ENCODE measurements around the gene ATP2A1.
"Not testable (repeated sequence)": the region's sequence is repeated elsewhere in the genome, so short reads cannot be mapped to it uniquely, and the experiment has no call there.

Gene ATP2A1

DNA sequence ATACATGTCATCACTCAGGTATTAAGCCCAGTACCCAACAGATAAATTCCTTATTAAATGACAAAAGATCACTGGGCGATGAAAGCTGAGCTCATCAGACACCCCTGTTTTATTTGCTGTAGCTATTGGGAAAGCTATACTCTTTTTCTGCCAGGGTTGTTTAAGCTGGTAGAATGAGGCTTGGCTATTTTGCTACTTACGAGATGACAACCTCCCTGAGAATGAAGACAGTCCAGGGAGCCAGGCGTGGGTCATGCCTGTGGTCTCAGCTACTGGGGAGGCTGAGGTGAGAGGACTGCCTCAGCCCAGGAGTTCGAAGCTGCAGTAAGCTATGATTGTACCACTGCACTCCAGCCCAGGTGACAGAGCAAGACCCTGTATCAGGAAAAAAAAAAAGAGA is 19.0 kb upstream of the ATP2A1 start:
- no peak for DNase-seq (ENCODE audit: low read depth in 2 of 2)

DNA sequence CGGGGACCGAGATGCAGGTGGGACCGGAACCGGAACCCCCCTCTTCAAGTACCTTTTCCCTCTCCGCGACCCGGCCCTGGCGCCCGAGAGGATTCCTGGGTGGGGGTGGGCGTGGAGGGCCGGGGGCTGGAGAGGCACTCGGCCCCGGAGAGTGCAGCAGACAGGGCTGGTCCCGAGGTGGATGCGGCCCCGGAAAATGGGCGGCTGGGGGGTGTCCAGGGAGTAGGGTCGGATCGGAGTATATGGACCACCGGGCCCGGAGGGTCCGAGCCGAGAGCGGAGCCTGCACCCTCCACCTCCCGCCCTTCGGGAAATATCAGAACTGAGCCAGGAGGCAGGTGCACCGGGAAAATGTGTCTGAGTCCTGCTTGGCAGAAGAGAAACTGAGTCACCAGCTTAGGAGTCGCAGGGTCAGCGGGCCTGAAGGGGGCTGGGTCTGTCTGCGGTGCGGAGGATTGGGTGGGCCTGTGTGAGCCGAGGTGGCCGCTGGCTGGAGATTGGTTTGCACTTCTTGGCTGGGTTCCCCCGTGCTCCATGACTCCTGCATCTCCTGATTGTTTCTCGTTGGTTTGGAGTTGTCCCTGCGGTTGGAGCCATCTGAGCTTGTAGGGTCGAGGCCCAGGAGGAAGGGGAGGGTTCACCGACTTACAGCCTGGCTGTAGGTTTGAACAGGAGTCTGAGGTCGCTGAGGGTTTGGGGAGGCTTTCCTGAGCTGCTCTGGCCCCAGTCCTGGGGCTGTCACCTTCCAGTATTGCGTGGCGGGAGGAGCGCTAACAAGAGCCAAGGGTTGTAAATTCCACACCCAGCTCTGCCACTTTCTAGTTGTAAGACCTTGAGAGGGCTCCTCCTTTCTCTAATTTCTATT is 14.1 kb upstream of the ATP2A1 start:
- DNase-seq (ENCODE audit: low read depth in 2 of 2) = no peak

DNA sequence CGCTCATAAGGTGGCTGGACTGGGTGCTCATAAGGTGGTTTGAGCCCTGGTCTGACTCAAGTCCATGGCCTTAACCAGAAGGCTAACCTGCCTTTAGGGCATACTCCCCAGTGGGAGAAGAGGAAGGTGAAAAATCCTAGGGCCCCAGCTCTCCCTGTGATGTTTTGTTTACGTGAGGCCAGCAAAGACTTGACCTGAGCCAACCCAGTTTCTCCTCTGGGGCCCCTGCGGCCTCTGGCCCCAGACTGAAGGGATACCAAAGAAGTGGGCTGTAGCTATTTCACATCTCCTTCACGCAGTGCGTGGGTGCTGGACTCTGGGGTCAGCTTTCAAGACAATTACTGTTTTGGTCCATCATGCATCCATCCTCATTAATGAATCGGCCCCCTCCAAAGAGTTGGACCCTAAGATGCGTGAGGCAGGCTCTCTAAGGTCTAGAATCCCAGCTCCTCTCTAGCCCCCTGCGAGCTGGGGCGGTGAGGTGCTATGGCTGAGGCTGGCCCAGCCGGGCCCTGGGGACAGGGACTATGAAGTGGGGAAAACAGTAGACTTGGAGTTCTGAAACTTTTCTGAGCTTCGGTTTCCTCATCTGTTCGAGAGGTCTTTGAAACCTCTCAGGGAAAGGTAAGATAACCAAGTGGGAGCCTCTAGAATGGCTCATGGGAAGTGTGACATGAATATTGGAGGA is 13.1 kb upstream of the ATP2A1 start:
- no peak for DNase-seq (ENCODE audit: low read depth in 2 of 2)

DNA sequence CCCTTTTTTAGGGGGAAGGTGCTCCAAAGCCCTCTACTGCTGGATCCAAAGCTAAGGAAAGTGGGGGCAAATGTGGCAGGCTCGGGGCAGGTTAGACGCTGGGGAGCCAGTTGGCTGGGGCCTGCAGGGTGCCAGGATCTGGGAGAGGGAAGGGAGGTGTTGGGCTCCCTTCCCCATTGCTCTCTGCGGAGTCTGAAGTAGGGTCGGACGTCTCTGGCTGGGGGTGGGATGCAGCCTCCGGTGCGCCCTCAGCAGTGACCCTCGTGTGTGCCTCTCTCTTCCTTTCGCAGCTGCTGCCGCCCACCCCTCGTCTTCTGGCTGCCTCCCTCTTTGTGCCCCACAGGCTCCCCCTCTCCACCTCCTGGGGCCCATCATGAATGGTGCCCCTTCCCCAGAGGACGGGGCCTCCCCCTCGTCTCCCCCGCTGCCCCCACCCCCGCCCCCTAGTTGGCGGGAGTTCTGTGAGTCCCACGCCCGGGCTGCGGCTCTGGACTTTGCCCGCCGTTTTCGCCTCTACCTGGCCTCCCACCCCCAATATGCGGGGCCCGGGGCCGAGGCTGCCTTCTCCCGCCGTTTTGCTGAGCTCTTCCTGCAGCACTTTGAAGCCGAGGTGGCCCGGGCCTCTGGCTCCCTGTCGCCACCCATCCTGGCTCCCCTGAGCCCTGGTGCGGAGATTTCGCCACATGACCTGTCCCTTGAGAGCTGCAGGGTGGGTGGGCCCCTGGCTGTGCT is 12.4 kb upstream of the ATP2A1 start:
- DNase-seq (ENCODE audit: low read depth in 2 of 2) = no peak

DNA sequence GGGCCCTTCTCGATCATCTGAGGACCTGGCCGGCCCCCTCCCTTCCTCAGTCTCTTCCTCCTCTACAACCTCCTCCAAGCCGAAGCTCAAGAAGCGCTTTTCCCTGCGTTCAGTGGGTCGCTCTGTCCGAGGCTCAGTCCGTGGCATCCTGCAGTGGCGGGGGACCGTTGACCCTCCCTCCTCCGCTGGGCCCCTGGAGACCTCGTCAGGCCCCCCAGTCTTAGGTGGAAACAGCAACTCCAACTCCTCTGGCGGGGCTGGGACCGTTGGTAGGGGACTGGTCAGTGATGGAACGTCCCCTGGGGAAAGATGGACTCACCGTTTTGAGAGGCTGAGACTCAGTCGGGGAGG is 11.9 kb upstream of the ATP2A1 start:
- DNase-seq (ENCODE audit: low read depth in 2 of 2) = no peak

DNA sequence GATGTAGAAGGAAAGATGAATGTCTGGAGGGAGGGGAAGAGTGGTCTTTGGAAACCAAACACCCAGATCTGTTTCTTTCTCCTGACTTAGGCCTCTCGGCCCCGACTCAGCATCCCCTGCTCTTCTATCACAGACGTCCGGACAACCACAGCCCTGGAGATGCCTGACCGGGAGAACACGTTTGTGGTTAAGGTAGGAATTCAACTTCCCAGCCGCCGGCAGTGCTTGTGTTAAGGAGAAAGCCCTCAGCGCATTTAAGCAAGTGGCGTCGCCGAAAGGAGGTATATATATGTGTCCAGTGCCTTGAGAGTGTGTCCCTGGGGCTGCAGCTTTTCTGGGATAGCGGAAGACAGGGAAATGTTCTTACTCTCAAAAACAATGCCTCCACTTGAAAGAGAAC is 11.0 kb upstream of the ATP2A1 start:
- DNase-seq (ENCODE audit: low read depth in 2 of 2) = no peak

DNA sequence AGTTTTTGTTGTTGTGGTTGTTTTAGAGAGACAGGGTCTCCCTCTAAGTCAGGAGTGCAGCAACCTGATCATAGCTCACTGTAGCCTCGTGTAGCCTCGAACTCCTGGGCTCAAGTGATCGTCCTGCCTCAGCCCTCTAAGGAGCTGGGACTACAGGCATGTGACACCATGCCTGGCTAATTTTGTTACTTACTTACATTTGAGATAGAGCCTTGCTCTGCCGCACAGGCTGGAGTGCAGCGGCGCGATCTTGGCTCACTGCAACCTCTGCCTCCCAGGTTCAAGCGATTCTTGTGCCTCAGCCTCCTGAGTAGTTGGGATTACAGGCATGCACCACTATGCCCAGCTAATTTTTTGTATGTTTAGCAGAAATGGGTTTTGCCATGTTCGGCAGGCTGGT is 10.6 kb upstream of the ATP2A1 start:
- not testable (repeated sequence) for DNase-seq (ENCODE audit: low read depth in 2 of 2)

DNA sequence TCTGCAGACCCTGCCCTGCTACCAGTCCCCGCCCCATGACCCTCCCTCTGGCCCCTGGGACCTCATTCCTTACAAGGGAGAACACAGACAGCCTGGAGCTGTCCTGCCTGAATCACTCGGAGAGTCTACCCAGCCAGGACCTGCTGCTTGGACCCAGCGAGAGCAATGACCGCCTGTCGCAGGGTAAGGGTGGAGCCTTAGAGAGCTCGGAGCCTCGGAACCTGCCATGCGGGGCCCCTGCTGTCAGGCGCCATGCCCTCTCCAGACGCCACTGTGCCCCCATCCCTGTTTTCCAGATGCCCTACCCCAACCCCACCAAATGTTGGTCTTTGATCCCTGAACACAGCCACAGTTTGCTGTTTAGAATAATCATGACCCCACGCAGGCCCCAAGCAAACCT is 9.1 kb upstream of the ATP2A1 start:
- no peak for DNase-seq (ENCODE audit: low read depth in 2 of 2)

DNA sequence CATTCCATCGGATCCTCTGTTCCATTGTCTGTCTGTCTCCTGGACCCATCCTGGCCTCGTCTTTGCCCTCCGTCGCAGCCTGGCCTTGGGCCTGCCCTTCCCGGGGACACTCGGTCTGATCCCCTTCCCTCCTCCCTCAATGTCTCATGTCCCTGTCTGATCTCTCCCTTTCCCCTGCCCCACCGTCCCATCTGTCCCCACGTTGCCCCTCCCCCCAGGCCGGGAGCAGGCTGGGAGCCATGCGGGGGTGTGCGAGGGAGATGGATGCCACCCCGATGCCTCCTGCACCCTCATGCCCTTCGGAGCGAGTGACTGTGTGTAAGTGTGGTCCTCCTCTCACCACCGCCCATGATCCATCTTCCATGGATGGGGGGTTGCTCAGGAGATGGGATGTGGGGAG is 5.3 kb upstream of the ATP2A1 start:
- no peak for DNase-seq (ENCODE audit: low read depth in 2 of 2)

DNA sequence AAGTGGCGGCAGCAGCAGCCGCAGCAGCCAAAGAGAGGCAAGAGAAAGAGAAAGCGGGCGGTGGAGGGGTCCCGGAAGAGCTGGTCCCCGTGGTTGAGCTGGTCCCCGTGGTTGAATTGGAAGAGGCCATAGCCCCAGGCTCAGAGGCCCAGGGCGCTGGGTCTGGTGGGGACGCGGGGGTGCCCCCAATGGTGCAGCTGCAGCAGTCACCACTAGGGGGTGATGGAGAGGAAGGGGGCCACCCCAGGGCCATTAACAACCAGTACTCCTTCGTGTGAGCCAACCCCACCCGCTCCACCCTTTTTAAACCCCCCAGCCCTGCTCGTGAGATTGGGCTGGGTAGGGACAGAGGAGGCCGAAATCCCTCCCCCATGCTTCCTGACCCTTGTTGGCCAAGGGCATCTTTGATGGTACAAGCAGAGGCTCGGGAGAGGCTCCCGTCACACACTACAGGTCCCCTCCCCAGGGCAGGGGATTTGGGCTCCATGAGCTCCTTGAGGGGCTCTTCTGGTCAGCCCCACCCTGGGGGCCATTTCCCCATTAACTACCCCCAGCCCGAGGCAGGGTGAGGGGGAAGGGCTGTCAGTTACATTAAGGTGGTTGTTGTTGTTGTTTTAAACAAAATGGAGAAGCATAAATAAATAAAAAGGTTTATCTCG is 4.6 kb upstream of the ATP2A1 start:
- DNase-seq (ENCODE audit: low read depth in 2 of 2) = peak; percentile 47

DNA sequence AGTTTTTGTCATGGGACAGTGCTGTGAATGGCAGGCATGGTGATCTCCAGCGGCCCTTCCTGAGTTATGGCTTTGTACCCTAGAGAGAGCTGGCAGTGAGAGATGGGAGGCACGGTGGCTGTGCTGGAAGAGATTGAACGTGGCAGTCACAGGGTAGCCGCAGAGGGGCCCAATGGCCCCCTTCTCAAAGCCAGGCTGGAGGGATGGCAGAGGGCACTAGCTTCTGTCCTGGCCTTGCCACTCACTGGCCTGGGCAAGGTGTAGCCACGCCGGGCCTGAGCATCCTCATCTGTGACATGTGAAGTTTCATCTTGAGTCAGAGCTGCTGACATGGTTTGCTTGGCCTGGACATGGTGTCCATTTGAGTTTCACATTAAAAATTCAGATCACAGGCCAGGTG is 3.9 kb upstream of the ATP2A1 start:
- no peak for DNase-seq (ENCODE audit: low read depth in 2 of 2)

DNA sequence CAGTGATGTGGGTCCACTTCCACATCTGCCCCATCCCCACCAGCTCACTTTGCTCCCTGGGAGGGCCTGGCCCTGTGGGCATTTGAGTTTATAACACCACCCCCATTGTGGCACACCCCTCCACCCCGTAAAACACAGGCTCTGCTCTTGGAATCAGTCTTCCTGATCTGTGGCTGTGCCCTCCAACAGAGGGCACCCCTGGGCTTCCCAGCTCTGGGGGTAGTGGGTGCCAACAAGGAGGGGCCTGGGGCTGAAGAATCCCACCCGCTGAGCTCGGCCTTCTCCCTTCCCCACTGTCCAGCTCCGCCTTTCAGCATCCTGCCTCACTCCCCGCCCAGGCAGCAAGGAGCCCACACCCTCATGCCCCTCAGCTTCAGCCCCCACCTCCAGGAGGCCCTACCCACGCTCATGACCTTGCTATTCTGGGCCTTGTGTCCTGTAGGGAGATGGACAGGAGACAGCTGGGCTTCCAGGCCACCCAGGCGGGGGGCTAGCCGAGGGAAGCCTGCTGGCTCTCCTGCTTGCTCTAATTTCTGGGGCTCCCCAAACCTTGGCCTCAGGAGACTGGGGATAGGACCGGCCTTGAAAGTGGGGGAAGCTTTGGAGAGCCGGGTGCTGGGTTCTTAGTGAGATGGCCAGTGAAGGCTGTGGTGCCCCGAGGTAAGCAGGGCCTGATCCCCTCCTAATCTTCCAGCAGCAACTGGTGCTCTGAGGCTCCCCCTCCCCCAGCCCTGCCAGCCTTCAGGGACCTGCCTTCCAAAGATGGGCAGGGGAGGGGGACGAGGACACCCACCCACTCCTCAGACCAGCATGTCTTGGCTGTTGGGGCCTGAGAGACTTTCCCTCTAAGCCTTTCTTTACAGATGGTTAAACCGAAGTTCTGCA is 2.9 kb upstream of the ATP2A1 start:
- no peak for DNase-seq (ENCODE audit: low read depth in 2 of 2)

DNA sequence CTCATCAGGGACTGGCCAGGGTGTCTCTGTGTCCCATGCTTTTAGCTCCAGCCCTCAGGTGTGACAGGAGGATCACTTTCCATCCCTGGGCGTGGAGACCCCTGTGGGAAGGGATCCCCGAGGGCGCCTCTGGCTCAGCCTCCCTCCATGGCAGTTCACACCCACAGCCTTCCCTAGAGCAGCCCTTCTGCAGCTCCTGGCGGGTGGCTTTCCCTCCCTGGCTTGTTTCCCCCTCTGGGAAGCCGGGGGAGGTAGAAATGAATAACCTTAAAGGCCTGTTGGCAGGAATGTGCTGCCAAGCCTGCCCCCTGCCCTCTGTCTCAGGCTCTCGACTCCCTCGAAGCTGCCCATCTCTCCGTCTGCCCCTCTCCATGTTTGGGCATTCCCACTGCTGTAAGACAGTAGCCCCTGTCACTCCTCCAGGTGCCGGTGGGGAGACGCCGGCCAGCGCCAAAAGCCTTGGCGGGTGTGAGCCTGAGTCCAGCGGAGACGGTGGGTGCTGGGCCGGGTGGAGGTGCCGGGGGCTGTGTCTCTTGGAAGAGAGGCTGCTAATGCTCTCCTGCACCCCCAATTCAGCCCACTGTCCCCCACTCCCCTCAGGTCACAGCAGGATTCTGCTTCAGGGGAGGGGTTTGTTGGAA is 2.1 kb upstream of the ATP2A1 start:
- no peak for DNase-seq (ENCODE audit: low read depth in 2 of 2)

DNA sequence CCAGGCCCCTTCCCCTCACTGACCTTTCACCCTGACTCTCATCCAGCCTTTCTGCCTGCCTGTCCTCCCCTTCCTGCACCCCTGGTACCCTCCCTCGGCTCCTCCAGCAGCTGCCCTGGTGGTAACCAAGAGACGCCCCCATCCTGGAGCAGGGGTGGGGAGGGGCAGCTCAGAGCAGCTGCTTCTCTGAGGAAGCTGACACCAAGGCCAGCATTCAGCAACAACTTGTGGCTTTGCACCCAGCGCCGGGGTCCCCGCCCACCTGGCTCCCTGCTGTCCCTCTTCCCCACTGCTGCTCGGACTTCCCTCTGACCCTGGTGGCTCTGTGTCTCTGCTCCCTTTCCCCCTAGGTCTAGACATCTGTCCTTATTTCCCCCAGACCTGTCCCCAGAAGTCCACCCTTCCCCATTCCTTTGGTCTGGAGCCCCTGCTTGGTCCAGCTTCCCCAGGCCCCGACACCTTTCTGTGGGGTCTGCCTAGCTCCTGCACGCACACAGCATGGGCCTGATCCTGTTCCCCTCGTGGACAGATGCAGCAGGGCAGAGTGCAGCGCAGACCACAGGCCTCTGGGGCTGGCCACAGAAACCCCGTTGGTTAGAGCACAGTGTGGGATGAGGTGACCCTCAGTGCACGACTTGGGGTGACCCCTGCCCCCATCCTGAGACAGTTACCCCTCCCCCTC is 1.2 kb upstream of the ATP2A1 start:
- no peak for DNase-seq (ENCODE audit: low read depth in 2 of 2)

DNA sequence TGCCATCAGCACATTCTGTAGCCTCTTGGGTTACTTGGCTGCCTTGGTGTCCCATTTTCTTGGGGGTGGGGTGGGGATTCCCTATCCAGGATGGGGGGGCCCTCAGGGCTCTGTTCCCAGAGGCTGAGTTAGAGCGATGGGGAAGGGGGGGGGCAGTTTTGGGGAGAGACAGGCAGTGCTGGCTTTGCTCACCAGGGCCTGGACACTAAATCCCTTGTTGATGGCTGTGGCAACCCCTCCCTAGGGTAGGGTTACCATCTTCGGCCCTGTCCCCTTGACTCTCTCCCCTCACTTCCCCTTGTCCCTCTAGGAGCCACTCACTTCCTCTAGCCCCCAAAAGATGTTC is 660 bp upstream of the ATP2A1 start:
- DNase-seq (ENCODE audit: low read depth in 2 of 2) = no peak

DNA sequence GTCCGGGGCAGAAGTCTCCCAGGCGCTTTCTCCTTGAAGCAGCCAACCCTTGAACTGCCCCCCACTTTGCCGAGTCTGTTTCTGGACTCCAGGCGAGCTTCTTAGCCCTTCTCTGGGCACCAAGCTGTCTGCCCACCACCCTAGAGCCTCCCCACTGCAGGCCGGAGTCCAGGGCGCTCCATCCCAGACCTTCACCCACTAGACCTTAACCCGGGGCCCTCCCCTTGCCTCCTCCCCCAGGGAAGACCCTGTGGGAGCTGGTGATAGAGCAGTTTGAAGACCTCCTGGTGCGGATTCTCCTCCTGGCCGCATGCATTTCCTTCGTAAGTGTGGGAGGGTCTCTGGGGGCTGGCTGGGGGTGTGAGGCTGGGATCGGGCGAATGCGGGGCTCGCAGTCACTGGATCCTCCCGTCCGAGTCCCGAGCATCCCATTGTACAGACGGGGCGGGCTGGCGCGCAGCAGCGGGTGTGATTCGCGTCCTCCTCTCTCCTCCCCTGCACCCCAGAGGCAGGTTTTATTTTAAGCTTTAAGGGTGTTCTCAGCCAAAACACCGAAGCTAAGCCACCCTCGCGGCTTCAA is 1.1 kb downstream of the ATP2A1 start:
- DNase-seq (ENCODE audit: low read depth in 2 of 2) = no peak

DNA sequence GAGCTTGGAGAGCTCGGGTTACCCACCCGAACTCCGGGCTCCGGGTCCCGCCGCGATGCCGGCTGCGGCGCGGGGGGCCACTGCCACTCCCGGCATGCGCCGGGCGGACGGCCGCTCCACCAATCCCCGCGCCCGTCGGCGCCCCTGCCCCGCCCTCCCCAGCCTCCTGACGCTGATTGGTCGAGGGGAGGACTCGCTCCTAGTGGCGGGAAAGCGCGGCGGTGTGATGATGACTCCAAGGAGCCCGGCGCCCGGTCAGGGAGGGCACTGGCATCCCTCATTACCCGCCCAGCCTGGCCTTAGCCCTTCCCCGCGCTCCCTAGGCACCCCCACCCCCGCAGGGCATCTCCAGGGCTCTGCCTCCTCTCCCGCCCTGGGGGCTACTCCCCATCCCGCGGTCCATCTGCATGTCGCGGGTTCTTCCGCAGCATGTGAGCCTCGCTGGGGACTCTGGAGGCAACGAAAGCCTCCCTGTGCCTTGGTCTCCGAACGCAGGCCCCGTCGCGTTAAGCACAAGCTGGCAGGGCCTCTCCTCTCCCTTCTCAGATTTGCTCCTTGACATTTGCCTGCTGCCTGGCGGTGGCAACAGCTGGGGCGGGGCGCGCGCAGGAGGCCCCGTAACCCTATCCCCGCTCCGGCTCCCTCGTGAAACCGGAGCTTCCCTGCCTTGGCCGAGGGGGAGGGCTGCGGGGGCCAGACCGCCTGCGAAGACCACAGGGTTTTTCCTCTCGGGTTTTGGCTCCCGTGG is 1.7 kb downstream of the ATP2A1 start:
- peak; percentile 83 to 91 for DNase-seq (ENCODE audit: low read depth in 2 of 2)

DNA sequence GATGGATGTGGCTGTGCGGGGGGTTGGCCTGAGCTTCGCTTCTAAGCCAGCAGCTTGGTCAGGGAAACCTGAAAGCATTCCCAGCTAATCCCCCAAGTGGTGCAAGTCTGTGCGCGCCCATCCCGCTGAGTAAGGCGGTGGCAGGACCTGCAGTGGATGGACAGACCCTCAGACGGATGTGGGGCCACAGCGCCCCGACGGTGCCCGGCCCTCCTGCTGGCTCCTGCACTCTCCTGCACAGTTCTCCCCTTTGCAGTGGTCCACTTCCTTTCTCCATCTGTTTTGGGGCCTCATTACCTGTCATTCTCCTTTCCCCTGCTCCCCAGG is 2.3 kb downstream of the ATP2A1 start:
- no peak for DNase-seq (ENCODE audit: low read depth in 2 of 2)

DNA sequence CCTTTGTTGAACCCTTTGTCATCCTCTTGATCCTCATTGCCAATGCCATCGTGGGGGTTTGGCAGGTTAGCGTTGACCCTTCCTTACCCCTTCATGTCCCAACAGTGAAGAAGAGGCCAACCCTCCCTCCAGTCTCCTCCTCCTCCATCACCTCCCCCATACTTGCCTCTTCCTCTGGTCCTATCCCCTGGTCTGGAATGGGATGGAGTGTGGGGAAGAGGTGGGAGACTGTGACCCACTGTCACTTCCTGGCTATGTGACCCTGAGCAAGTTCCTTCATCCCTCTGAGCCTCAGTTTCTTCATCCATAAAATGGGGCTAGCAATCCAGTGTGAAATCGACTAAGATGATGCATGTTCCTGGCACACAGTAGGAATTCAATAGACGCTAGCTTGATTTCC is 2.7 kb downstream of the ATP2A1 start:
- DNase-seq (ENCODE audit: low read depth in 2 of 2) = no peak

Data from stimulated activated CD8-positive, alpha-beta memory T cell treated with anti-CD3 and anti-CD28 coated beads, Interleukin-2, amount 100 ng/mL, for 48 hours (primary cell).